HepG2 (cell line): ENCODE results near the gene IGFBP6. TPM values are rescaled to one million over a fixed set of nuclear protein-coding genes. Genes with fewer than 3 reads are reported as not detected.

Source experiments
- CREM ChIP-seq, 2 experiments: sonication (generic) in 1 of 2; formaldehyde crosslinking in 1 of 2; IDR thresholded peaks; 2 replicates each; pipeline versions ENCODE4 v1.4.0 to v1.6.1; 2016 to 2020; ENCODE audit warnings: antibody characterized with exemption in 1 of 2, mild to moderate bottlenecking in 1 of 2, missing genetic modification reagents in 1 of 2
- ISX ChIP-seq: sonication (generic); formaldehyde crosslinking; conservative IDR thresholded peaks from 2 replicates; pipeline ENCODE4 v1.5.0; 2020; ENCODE audit warnings: missing genetic modification reagents
- KDM1A ChIP-seq: IDR thresholded peaks from 2 replicates; pipeline ENCODE4 v1.6.1; 2016; ENCODE audit warnings: missing compliant biosample characterization
- KDM5B ChIP-seq: sonication (generic); formaldehyde crosslinking; IDR thresholded peaks from 2 replicates; pipeline ENCODE4 v1.4.0; 2020; ENCODE audit warnings: missing genetic modification reagents, mild to moderate bottlenecking, borderline replicate concordance
- MIXL1 ChIP-seq: IDR thresholded peaks from 2 replicates; pipeline ENCODE4 v1.6.1; 2016
- PHB2 ChIP-seq: fragments of 450-650 bp; IDR thresholded peaks from 2 replicates; pipeline ENCODE4 v1.6.1; 2018; ENCODE audit not compliant: partially characterized antibody
- PHF21A ChIP-seq: sonication (generic); formaldehyde crosslinking; IDR thresholded peaks from 2 replicates; pipeline ENCODE4 v1.5.0; 2020; ENCODE audit warnings: mild to moderate bottlenecking, missing genetic modification reagents
- SRY ChIP-seq: sonication (generic); formaldehyde crosslinking; IDR thresholded peaks from 2 replicates; pipeline ENCODE4 v1.8.0; 2022; ENCODE audit warnings: mild to moderate bottlenecking, missing genetic modification reagents
- ZBTB7A ChIP-seq: sonication (generic); formaldehyde crosslinking; IDR thresholded peaks from 2 replicates; pipeline ENCODE4 v1.8.0; 2022; ENCODE audit warnings: mild to moderate bottlenecking, missing genetic modification reagents
- ZC3H13 ChIP-seq: sonication (generic); formaldehyde crosslinking; IDR thresholded peaks from 2 replicates; pipeline ENCODE4 v1.8.1; 2023; ENCODE audit warnings: mild to moderate bottlenecking, missing genetic modification reagents, moderate library complexity
- ZFP82 ChIP-seq: sonication (generic); formaldehyde crosslinking; IDR thresholded peaks from 2 replicates; pipeline ENCODE4 v1.5.1; 2020; ENCODE audit warnings: mild to moderate bottlenecking, missing genetic modification reagents, borderline replicate concordance
- ZNF670 ChIP-seq: sonication (generic); formaldehyde crosslinking; IDR thresholded peaks from 2 replicates; pipeline ENCODE4 v1.8.0; 2022; ENCODE audit warnings: mild to moderate bottlenecking, missing genetic modification reagents, borderline replicate concordance
- ZSCAN20 ChIP-seq: sonication (generic); formaldehyde crosslinking; IDR thresholded peaks from 2 replicates; pipeline ENCODE4 v1.4.0; 2020; ENCODE audit warnings: missing genetic modification reagents, mild to moderate bottlenecking, borderline replicate concordance
- polyA plus RNA-seq, 8 experiments: library from polyadenylated mRNA; depleted of rRNA in 3 of 8; stranded (reverse) in 7 of 8; unstranded in 1 of 8; fragments of >200 nt; fragmentation: Illumina TruSeq in 4 of 8; extraction: Trizol in 4 of 8; gene quantifications; 2 replicates each; pipeline versions ENCODE4 v1.2.1 to v1.2.3, GENCODE V29; 2011 to 2016; ENCODE audit warnings: low read depth in 4 of 8, missing spikeins in 1 of 8, mixed read lengths in 1 of 8; ENCODE audit not compliant: insufficient read depth in 1 of 8
- total RNA-seq, 5 experiments: library from RNA; depleted of rRNA; stranded (reverse); fragments of >200 nt; fragmentation: Illumina TruSeq; extraction: Trizol; gene quantifications; 2 replicates each; pipeline ENCODE4 v1.2.3, GENCODE V29; 2016; ENCODE audit warnings: low read depth in 1 of 5
- TF ChIP-seq, protein P1 (sequence below): sonication (generic); formaldehyde crosslinking; IDR thresholded peaks from 2 replicates; pipeline ENCODE4 v1.5.0; 2020; ENCODE audit warnings: mild to moderate bottlenecking, missing genetic modification reagents
- TF ChIP-seq, protein P2 (sequence below), 2 experiments: fragments of 450-650 bp in 1 of 2; sonication (generic) in 1 of 2; formaldehyde crosslinking; IDR thresholded peaks; 2 replicates each; pipeline versions ENCODE4 v1.5.0 to v1.8.0; 2020 to 2022; ENCODE audit warnings: mild to moderate bottlenecking in 1 of 2, missing genetic modification reagents in 1 of 2
- TF ChIP-seq, protein P3 (sequence below): sonication (generic); formaldehyde crosslinking; IDR thresholded peaks from 2 replicates; pipeline ENCODE4 v1.8.0; 2022; ENCODE audit warnings: mild to moderate bottlenecking, missing genetic modification reagents; ENCODE audit not compliant: insufficient replicate concordance
- TF ChIP-seq, protein P4 (sequence below): sonication (generic); formaldehyde crosslinking; IDR thresholded peaks from 2 replicates; pipeline ENCODE4 v1.8.1; 2023; ENCODE audit warnings: mild to moderate bottlenecking, missing genetic modification reagents, borderline replicate concordance
- TF ChIP-seq, protein P5 (sequence below): sonication (generic); formaldehyde crosslinking; IDR thresholded peaks from 2 replicates; pipeline ENCODE4 v1.5.0; 2020; ENCODE audit warnings: missing genetic modification reagents
- TF ChIP-seq, protein P6 (sequence below): IDR thresholded peaks from 2 replicates; pipeline ENCODE4 v1.6.1; 2016; ENCODE audit warnings: missing compliant biosample characterization, missing genetic modification reagents, borderline replicate concordance

The IGFBP6 gene
- total and polyA plus RNA-seq, 2 of the 13 experiments (the other 11 are each of a cell fraction or from before 2014, with no cell fraction given), result 3.9 to 25.2 TPM

DNA sequence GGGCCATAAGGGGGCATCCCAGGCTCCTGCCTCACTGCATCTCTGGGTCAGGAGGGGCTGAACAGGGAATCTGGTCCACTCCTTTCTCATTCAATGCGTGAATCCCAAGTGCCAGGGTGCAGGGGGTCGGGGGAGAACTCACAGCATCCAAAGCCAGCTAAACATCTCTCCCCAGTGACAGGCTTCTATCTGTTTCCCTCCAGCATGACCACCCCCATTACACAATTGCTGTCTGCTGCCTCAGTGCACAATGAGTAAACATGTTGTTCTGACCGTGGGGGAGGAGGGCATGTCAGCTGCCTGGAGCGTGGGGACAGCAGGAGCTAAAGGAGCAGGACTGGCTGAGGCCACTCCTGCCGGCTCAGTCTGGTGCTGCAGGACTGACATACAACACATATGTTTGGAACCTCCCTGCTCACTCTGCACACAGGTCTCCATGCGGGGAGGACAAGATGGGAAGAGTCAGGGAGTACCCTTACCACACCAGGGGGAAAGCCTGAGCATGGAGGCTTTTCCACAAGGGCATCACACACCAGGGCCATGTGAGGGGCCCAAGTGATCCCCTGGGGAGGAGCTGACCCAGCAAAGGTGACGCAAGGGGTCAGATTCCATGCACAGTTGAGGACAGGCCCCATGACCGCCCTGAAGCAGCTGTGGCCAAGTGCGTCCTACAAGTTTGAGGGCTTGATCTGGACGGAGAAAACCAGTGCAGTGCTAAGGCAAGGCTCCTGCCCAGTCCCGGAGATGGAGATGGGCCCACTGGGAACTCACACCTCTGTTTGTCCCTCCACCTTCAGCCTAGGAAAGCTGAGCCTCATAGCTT lies 46.2 kb upstream of the IGFBP6 start (continued):
- TF ChIP-seq, protein P1, sequence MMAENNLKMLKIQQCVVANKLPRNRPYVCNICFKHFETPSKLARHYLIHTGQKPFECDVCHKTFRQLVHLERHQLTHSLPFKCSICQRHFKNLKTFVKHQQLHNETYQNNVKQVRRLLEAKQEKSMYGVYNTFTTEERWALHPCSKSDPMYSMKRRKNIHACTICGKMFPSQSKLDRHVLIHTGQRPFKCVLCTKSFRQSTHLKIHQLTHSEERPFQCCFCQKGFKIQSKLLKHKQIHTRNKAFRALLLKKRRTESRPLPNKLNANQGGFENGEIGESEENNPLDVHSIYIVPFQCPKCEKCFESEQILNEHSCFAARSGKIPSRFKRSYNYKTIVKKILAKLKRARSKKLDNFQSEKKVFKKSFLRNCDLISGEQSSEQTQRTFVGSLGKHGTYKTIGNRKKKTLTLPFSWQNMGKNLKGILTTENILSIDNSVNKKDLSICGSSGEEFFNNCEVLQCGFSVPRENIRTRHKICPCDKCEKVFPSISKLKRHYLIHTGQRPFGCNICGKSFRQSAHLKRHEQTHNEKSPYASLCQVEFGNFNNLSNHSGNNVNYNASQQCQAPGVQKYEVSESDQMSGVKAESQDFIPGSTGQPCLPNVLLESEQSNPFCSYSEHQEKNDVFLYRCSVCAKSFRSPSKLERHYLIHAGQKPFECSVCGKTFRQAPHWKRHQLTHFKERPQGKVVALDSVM (CRISPR knock-in tag), result 0 out of 2 replicates have a peak, but pooled peaks have one; percentile 46
- TF ChIP-seq ISX (CRISPR knock-in tag) (no peak), ZNF670 (CRISPR knock-in tag) (no peak; the same call in 1 of the 2 replicates), ZC3H13 (no peak), CREM (IDR thresholded peaks at IDR 0.05) (peak; percentile 45; the same call in 1 of the 2 replicates), CREM (CRISPR knock-in tag; IDR thresholded peaks at IDR 0.05) (no peak), MIXL1 (no peak), ZSCAN20 (CRISPR knock-in tag) (no peak), ZFP82 (CRISPR knock-in tag) (no peak), PHF21A (CRISPR knock-in tag) (peak; percentile 93), KDM1A (no peak), PHB2 (no peak), ZBTB7A (CRISPR knock-in tag) (peak; percentile 7; the same call in 1 of the 2 replicates), KDM5B (CRISPR knock-in tag) (peak; percentile 43; the same call in 1 of the 2 replicates), SRY (CRISPR knock-in tag) (0 out of 2 replicates have a peak, but pooled peaks have one; percentile 35)
- TF ChIP-seq, protein P2, sequence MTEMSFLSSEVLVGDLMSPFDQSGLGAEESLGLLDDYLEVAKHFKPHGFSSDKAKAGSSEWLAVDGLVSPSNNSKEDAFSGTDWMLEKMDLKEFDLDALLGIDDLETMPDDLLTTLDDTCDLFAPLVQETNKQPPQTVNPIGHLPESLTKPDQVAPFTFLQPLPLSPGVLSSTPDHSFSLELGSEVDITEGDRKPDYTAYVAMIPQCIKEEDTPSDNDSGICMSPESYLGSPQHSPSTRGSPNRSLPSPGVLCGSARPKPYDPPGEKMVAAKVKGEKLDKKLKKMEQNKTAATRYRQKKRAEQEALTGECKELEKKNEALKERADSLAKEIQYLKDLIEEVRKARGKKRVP (CRISPR knock-in tag; IDR thresholded peaks at IDR 0.05), result peak in 1 of 2 experiments; percentile 89; a peak in 2 of 4 replicates
- TF ChIP-seq, protein P3, sequence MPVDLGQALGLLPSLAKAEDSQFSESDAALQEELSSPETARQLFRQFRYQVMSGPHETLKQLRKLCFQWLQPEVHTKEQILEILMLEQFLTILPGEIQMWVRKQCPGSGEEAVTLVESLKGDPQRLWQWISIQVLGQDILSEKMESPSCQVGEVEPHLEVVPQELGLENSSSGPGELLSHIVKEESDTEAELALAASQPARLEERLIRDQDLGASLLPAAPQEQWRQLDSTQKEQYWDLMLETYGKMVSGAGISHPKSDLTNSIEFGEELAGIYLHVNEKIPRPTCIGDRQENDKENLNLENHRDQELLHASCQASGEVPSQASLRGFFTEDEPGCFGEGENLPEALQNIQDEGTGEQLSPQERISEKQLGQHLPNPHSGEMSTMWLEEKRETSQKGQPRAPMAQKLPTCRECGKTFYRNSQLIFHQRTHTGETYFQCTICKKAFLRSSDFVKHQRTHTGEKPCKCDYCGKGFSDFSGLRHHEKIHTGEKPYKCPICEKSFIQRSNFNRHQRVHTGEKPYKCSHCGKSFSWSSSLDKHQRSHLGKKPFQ, result peak; percentile 70
- TF ChIP-seq, protein P4, sequence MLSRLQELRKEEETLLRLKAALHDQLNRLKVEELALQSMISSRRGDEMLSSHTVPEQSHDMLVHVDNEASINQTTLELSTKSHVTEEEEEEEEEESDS (CRISPR knock-in tag), result no peak
- TF ChIP-seq, protein P5, sequence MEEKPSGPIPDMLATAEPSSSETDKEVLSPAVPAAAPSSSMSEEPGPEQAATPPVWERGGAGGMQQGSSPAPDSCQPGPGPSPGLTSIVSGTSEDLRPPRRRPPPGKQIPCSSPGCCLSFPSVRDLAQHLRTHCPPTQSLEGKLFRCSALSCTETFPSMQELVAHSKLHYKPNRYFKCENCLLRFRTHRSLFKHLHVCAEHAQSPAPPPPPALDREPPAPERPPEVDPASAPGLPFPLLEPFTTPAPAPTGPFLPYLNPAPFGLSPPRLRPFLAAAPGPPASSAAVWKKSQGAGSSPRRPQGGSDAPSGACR (CRISPR knock-in tag), result peak; percentile 79; the same call in 1 of the 2 replicates
- TF ChIP-seq, protein P6, sequence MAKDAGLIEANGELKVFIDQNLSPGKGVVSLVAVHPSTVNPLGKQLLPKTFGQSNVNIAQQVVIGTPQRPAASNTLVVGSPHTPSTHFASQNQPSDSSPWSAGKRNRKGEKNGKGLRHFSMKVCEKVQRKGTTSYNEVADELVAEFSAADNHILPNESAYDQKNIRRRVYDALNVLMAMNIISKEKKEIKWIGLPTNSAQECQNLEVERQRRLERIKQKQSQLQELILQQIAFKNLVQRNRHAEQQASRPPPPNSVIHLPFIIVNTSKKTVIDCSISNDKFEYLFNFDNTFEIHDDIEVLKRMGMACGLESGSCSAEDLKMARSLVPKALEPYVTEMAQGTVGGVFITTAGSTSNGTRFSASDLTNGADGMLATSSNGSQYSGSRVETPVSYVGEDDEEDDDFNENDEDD (CRISPR knock-in tag), result no peak
